Esophagus muscularis mucosa (tissue), 4 donors: ENCODE measurements around the gene CUX1. TPM values are rescaled to one million over a fixed set of nuclear protein-coding genes. Genes with fewer than 3 reads are reported as not detected.

Experiments used
- DNase-seq: peaks from one replicate; pipeline ENCODE4 v3.0.0-alpha.2; 2017; ENCODE audit errors: extremely low spot score
- H3K27ac ChIP-seq, 4 donors: fragments of 200-600 bp; sonication (generic); replicated peaks in 1 of 4; 1 replicate in 3 of 4; 2 replicates in 1 of 4; pipeline ENCODE4 v1.5.1; 2016 to 2019; ENCODE audit warnings: mild to moderate bottlenecking in 1 of 4
- H3K27me3 ChIP-seq, 4 donors: fragments of 200-600 bp; sonication (generic); one replicate each; pipeline versions ENCODE4 v1.5.1 to v1.6.0; 2016 to 2019
- H3K36me3 ChIP-seq, 4 donors: fragments of 200-600 bp; sonication (generic); one replicate each; pipeline ENCODE4 v1.5.1; 2016 to 2019
- H3K4me1 ChIP-seq, 4 donors: fragments of 200-600 bp; sonication (generic); one replicate each; pipeline ENCODE4 v1.5.1; 2016 to 2019
- H3K4me3 ChIP-seq, 4 donors: fragments of 200-600 bp; sonication (generic); 1 replicate in 2 of 4; 2 replicates in 2 of 4; pipeline ENCODE4 v1.5.1; 2016 to 2019; ENCODE audit warnings: mild to moderate bottlenecking in 4 of 4, moderate library complexity in 1 of 4
- H3K9me3 ChIP-seq, 4 donors: fragments of 200-600 bp; sonication (generic); 1 replicate in 3 of 4; 2 replicates in 1 of 4; pipeline ENCODE4 v1.5.1; 2016 to 2019
- CTCF ChIP-seq, 3 experiments: fragments of 200-600 bp in 2 of 3; fragments of 450-650 bp in 1 of 3; sonication (generic) in 2 of 3; IDR thresholded peaks; one replicate each; pipeline ENCODE4 v1.5.1; 2017 to 2019; ENCODE audit warnings: antibody characterized with exemption in 3 of 3, mild to moderate bottlenecking in 2 of 3, moderate library complexity in 1 of 3
- EP300 ChIP-seq: sonication (generic); formaldehyde crosslinking; IDR thresholded peaks from one replicate; pipeline ENCODE4 v1.6.1; 2017; ENCODE audit warnings: antibody characterized with exemption
- POLR2A ChIP-seq: fragments of 450-650 bp; IDR thresholded peaks from one replicate; pipeline ENCODE4 v1.6.1; 2017; ENCODE audit warnings: antibody characterized with exemption, moderate library complexity, mild to moderate bottlenecking, low read depth
- POLR2AphosphoS5 ChIP-seq, 2 donors: sonication (generic); formaldehyde crosslinking; IDR thresholded peaks; one replicate each; pipeline ENCODE4 v1.6.1; 2017; ENCODE audit warnings: antibody characterized with exemption in 2 of 2
- WGBS: methylation state at CpG from one replicate; pipeline ENCODE4 v1.1.5; 2018; 5-methylcytosine and 5-hydroxymethylcytosine counted together
- intact Hi-C: fragments of 100-400 bp; cut with DNase I; formaldehyde crosslinking; loops from one replicate; pipeline ENCODE4 v1.15.1; 2023
- total RNA-seq, 4 donors: library from RNA; depleted of rRNA; stranded (reverse); fragments of >200 nt; gene quantifications; one replicate each; pipeline versions ENCODE4 v1.1.0 to v1.2.1, GENCODE V29; 2016

The CUX1 gene
- total RNA-seq, 4 donors from 2014 or later = 61.5 to 136 (median 92.3) TPM

DNA sequence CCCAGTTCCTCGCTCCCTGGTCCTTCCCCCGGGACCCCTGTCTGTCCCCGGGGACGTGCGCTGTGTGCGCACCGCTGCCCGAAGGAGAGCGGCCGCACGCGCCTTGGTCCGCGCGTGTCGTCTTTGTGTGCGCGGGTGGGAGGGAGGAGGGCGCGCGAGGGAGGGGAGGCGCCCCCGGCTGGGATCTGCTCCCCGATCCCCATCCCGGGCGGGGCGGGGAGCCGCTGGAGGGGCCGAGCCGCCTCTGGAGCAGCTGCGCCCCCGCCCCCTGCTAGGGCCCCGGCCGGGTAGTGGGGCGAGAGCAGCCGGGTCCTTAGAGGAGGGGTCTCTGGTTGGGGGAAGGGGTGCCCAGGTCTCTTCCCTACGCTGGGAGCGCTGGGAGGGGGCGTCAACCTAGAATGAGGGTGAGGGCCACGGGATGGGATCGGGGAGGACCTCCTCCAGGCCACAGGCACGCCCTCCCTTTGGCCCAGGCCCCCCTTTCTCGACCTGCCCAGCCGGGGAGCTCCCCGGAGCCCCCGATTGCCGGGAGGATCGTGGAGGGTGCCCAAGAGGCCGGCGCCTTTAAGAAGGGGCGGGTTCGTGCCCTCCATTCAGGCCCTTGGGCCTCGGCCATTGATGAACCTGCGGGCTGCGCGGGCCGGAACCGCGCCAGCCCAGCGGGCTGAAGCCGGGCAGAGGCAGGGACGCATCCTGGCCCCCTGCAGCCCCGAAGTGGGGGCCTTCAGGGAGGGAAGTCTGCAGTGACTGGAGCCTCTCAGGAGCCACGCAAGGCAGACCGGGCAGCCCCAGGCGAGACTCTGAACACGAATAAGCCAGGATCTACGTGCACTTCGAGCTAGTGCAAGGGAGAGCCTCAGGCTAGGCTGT lies 469.9 kb downstream of the CUX1 start:
- 2% methylated on average over 23 of the region's 69 CpGs for WGBS
- Histone ChIP-seq H3K27ac (peak overlapping the region; percentile 62 to 74 (median 66)), H3K36me3 (no peaks in the 10 kb centered on the region), H3K9me3 (no peaks in the 10 kb centered on the region), H3K27me3 (peaks cover 0 to 13% (median 0%) of the 10 kb centered on the region in 4 donors), H3K4me3 (peak overlapping the region; percentile 73 to 91 (median 86)), H3K4me1 (peaks cover 15 to 42% (median 36%) of the 10 kb centered on the region in 4 donors)
- intact Hi-C loops = no loop called here
- TF ChIP-seq EP300 = no peak
- TF ChIP-seq POLR2A = no peak
- TF ChIP-seq POLR2AphosphoS5 (IDR thresholded peaks at IDR 0.05) = no peak
- no peak for TF ChIP-seq CTCF (IDR thresholded peaks at IDR 0.05)
- DNase-seq = no peak

GRCh38 chr7:102287981-102288278 lies 470.5 kb downstream of the CUX1 start:
- TF ChIP-seq POLR2A (no peak), CTCF (IDR thresholded peaks at IDR 0.05) (no peak), EP300 (no peak), POLR2AphosphoS5 (IDR thresholded peaks at IDR 0.05) (no peak)
- no peaks in the 10 kb centered on the region for H3K9me3 ChIP-seq
- intact Hi-C loops = no loop called here
- DNase-seq = no peak
- peak overlapping the region; percentile 73 to 91 (median 86) for H3K4me3 ChIP-seq
- 18% methylated on average over 5 of the region's 5 CpGs for WGBS
- no peak overlapping the region for H3K27ac ChIP-seq
- no peaks in the 10 kb centered on the region for H3K36me3 ChIP-seq
- H3K4me1 ChIP-seq = peaks cover 15 to 45% (median 39%) of the 10 kb centered on the region in 4 donors
- H3K27me3 ChIP-seq = peaks cover 0 to 19% (median 0%) of the 10 kb centered on the region in 4 donors

GRCh38 chr7:102288285-102288930 lies 471.0 kb downstream of the CUX1 start:
- intact Hi-C loops = no loop called here
- Histone ChIP-seq H3K4me3 (peak overlapping the region; percentile 73 to 91 (median 86)), H3K27ac (no peak overlapping the region), H3K27me3 (peaks cover 0 to 24% (median 0%) of the 10 kb centered on the region in 4 donors), H3K9me3 (no peaks in the 10 kb centered on the region), H3K36me3 (no peaks in the 10 kb centered on the region), H3K4me1 (peaks cover 15 to 45% (median 40%) of the 10 kb centered on the region in 4 donors)
- no peak for TF ChIP-seq CTCF (IDR thresholded peaks at IDR 0.05)
- TF ChIP-seq EP300 = no peak
- TF ChIP-seq POLR2AphosphoS5 (IDR thresholded peaks at IDR 0.05) = no peak
- TF ChIP-seq POLR2A = no peak
- no peak for DNase-seq
- 44% methylated on average over 10 of the region's 10 CpGs for whole genome bisulfite sequencing

- Histone ChIP-seq H3K4me3 (no peak overlapping the region), H3K27ac (no peak overlapping the region), H3K27me3 (peaks cover 0 to 30% (median 0%) of the 10 kb centered on the region in 4 donors), H3K4me1 (peaks cover 15 to 45% (median 40%) of the 10 kb centered on the region in 4 donors), H3K36me3 (no peaks in the 10 kb centered on the region), H3K9me3 (no peaks in the 10 kb centered on the region)
- DNase-seq = no peak
- intact Hi-C loops = no loop called here
- TF ChIP-seq POLR2A = no peak
- 90% methylated on average over 9 of the region's 9 CpGs for WGBS
Observed at GRCh38 chr7:102289057-102289456, 471.6 kb downstream of the CUX1 start.
